Liver (tissue), 9 donors: ENCODE measurements around the gene HMGN5. TPM values are rescaled to one million over a fixed set of nuclear protein-coding genes. Genes with fewer than 3 reads are reported as not detected.

Source experiments
- DNase-seq: peaks from one replicate; pipeline ENCODE4 v3.0.0-alpha.2; 2017; ENCODE audit warnings: low spot score
- H3K27ac ChIP-seq, 2 donors: one replicate each; pipeline ENCODE4 v1.7.0; 2013; ENCODE audit warnings: inconsistent platforms in 2 of 2, low read length in 2 of 2, control low read depth in 1 of 2, low read depth in 1 of 2, mild to moderate bottlenecking in 1 of 2
- H3K27me3 ChIP-seq, 4 donors: one replicate each; pipeline versions ENCODE4 v1.6.1 to v1.7.0; 2013; ENCODE audit warnings: low read length in 3 of 4, inconsistent platforms in 1 of 4, mild to moderate bottlenecking in 1 of 4, moderate library complexity in 1 of 4; ENCODE audit not compliant: control insufficient read depth in 4 of 4, insufficient read depth in 4 of 4
- H3K36me3 ChIP-seq, 4 donors: one replicate each; pipeline versions ENCODE4 v1.6.1 to v1.7.0; 2013; ENCODE audit warnings: low read length in 3 of 4, mild to moderate bottlenecking in 3 of 4, low read depth in 1 of 4, moderate library complexity in 1 of 4; ENCODE audit not compliant: control insufficient read depth in 4 of 4, insufficient read depth in 3 of 4
- H3K4me1 ChIP-seq, 4 donors: one replicate each; pipeline versions ENCODE4 v1.6.1 to v1.7.0; 2013; ENCODE audit warnings: low read length in 3 of 4, mild to moderate bottlenecking in 3 of 4, moderate library complexity in 1 of 4; ENCODE audit not compliant: control insufficient read depth in 4 of 4, insufficient read depth in 4 of 4
- H3K4me3 ChIP-seq, 3 donors: one replicate each; pipeline versions ENCODE4 v1.6.1 to v1.7.0; 2013; ENCODE audit warnings: low read length in 3 of 3, control low read depth in 1 of 3, low read depth in 1 of 3, mild to moderate bottlenecking in 1 of 3
- H3K9ac ChIP-seq, 2 donors: one replicate each; pipeline ENCODE4 v1.7.0; 2013; ENCODE audit warnings: low read length in 2 of 2, mild to moderate bottlenecking in 2 of 2, moderate library complexity in 2 of 2, control low read depth in 1 of 2, low read depth in 1 of 2
- H3K9me3 ChIP-seq, 4 donors: one replicate each; pipeline versions ENCODE4 v1.6.1 to v1.7.0; 2013; ENCODE audit warnings: low read length in 3 of 4; ENCODE audit not compliant: control insufficient read depth in 4 of 4
- EGR1 ChIP-seq, 2 donors: IDR thresholded peaks; 2 replicates each; pipeline ENCODE4 v1.6.1; 2016 to 2018; ENCODE audit warnings: antibody characterized with exemption in 2 of 2, low read depth in 2 of 2
- FOXA1 ChIP-seq: IDR thresholded peaks from 2 replicates; pipeline ENCODE4 v1.6.1; 2016; ENCODE audit warnings: antibody characterized with exemption
- FOXA2 ChIP-seq: IDR thresholded peaks from 2 replicates; pipeline ENCODE4 v1.6.1; 2016; ENCODE audit warnings: antibody characterized with exemption
- GABPA ChIP-seq, 2 donors: IDR thresholded peaks in 1 of 2; conservative IDR thresholded peaks in 1 of 2; 2 replicates each; pipeline ENCODE4 v1.6.1; 2016; ENCODE audit warnings: antibody characterized with exemption in 2 of 2, mild to moderate bottlenecking in 1 of 2, moderate library complexity in 1 of 2
- HNF4A ChIP-seq, 2 donors: conservative IDR thresholded peaks; 2 replicates each; pipeline ENCODE4 v1.6.1; 2016; ENCODE audit warnings: antibody characterized with exemption in 2 of 2, mild to moderate bottlenecking in 2 of 2
- HNF4G ChIP-seq: IDR thresholded peaks from 2 replicates; pipeline ENCODE4 v1.6.1; 2016; ENCODE audit warnings: antibody characterized with exemption
- JUND ChIP-seq, 2 donors: IDR thresholded peaks; 2 replicates each; pipeline ENCODE4 v1.6.1; 2016; ENCODE audit warnings: antibody characterized with exemption in 2 of 2
- RAD21 ChIP-seq, 2 donors: IDR thresholded peaks; 2 replicates each; pipeline ENCODE4 v1.6.1; 2016; ENCODE audit warnings: antibody characterized with exemption in 2 of 2, mild to moderate bottlenecking in 2 of 2
- RXRA ChIP-seq, 2 donors: IDR thresholded peaks; 2 replicates each; pipeline ENCODE4 v1.6.1; 2017 to 2018; ENCODE audit warnings: antibody characterized with exemption in 2 of 2, mild to moderate bottlenecking in 1 of 2
- SP1 ChIP-seq: IDR thresholded peaks from 2 replicates; pipeline ENCODE4 v1.6.1; 2018; ENCODE audit warnings: antibody characterized with exemption, mild to moderate bottlenecking
- TAF1 ChIP-seq: conservative IDR thresholded peaks from 2 replicates; pipeline ENCODE4 v1.6.1; 2016; ENCODE audit warnings: antibody characterized with exemption, mild to moderate bottlenecking
- YY1 ChIP-seq: IDR thresholded peaks from 2 replicates; pipeline ENCODE4 v1.6.1; 2016; ENCODE audit warnings: antibody characterized with exemption, mild to moderate bottlenecking
- WGBS: extraction: QIAGEN DNeasy Blood & Tissue Kit; methylation state at CpG from one replicate; pipeline ENCODE4 v1.1.7; 2013; 5-methylcytosine and 5-hydroxymethylcytosine counted together
- polyA plus RNA-seq, 2 donors: library from polyadenylated mRNA; stranded (reverse) in 1 of 2; unstranded in 1 of 2; fragments of 200-250 nt in 1 of 2; fragments of >200 nt in 1 of 2; fragmentation: Nextera tagmentation in 1 of 2; extraction: Ambion mirVana in 1 of 2; gene quantifications; one replicate each; pipeline versions ENCODE4 v1.2.1 to v1.2.3, GENCODE V29; 2013 to 2015
- total RNA-seq, 2 donors: library from RNA; depleted of rRNA; stranded (reverse); fragments of >200 nt; gene quantifications; one replicate each; pipeline ENCODE4 v1.2.3, GENCODE V29; 2014
- TF ChIP-seq, protein P1 (sequence below): fragments of 150-350 bp; IDR thresholded peaks from 2 replicates; pipeline ENCODE4 v1.5.1; 2017; ENCODE audit warnings: improper control_type of control experiment, low read depth, low read length; ENCODE audit not compliant: missing input control
- TF ChIP-seq, protein P2 (sequence below): IDR thresholded peaks from 2 replicates; pipeline ENCODE4 v1.6.1; 2016; ENCODE audit warnings: antibody characterized with exemption
- TF ChIP-seq, protein P3 (sequence below): IDR thresholded peaks from 2 replicates; pipeline ENCODE4 v1.6.1; 2016; ENCODE audit warnings: antibody characterized with exemption, mild to moderate bottlenecking
- TF ChIP-seq, protein P4 (sequence below): IDR thresholded peaks from 2 replicates; pipeline ENCODE4 v1.6.1; 2016; ENCODE audit warnings: antibody characterized with exemption
- donor health status: healthy.
- donor health status: healthy.
- donor health status: healthy.
- donor health status: healthy.
- donor health status: healthy.

HMGN5 gene
- total and polyA plus RNA-seq, 4 donors = 2.0 to 10.5 (median 5.5) TPM

DNA sequence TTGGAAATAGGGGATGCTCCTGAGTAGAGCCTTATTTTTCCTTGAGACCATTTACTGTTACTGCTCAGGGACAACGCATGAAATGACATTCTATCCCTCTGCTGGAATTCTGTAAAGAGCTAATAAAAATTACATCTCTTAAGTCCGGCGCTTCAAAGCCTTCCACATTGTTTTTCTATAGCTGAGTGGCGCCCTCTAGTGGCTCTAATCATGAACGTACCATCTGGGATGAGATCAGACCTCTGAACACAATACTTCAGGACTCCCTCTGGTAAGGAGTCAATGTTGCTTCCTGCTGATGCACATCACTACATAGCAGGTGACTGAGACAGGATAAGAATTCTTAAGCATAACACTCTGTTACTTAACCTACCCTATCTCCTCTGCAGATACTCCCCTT, 6.0 kb downstream of the HMGN5 start:
- Histone ChIP-seq H3K36me3 (no peaks in the 10 kb centered on the region), H3K9me3 (no peaks in the 10 kb centered on the region), H3K9ac (no peak overlapping the region), H3K27me3 (no peaks in the 10 kb centered on the region), H3K4me3 (no peak overlapping the region), H3K4me1 (no peaks in the 10 kb centered on the region), H3K27ac (no peak overlapping the region)
- 3% methylated on average over 5 of the region's 5 CpGs for WGBS
- TF ChIP-seq JUND (IDR thresholded peaks at IDR 0.05) (no peak), YY1 (no peak), FOXA1 (no peak), SP1 (no peak), HNF4G (no peak), TAF1 (no peak), HNF4A (conservative IDR thresholded peaks at IDR 0.05) (no peak), RAD21 (IDR thresholded peaks at IDR 0.05) (peak; percentile 67 to 80), RXRA (IDR thresholded peaks at IDR 0.05) (no peak), EGR1 (IDR thresholded peaks at IDR 0.05; ENCODE audit: low read depth in 2 of 2) (no peak)
- TF ChIP-seq, protein P1, sequence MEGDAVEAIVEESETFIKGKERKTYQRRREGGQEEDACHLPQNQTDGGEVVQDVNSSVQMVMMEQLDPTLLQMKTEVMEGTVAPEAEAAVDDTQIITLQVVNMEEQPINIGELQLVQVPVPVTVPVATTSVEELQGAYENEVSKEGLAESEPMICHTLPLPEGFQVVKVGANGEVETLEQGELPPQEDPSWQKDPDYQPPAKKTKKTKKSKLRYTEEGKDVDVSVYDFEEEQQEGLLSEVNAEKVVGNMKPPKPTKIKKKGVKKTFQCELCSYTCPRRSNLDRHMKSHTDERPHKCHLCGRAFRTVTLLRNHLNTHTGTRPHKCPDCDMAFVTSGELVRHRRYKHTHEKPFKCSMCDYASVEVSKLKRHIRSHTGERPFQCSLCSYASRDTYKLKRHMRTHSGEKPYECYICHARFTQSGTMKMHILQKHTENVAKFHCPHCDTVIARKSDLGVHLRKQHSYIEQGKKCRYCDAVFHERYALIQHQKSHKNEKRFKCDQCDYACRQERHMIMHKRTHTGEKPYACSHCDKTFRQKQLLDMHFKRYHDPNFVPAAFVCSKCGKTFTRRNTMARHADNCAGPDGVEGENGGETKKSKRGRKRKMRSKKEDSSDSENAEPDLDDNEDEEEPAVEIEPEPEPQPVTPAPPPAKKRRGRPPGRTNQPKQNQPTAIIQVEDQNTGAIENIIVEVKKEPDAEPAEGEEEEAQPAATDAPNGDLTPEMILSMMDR = peak; percentile 58
- TF ChIP-seq, protein P2, sequence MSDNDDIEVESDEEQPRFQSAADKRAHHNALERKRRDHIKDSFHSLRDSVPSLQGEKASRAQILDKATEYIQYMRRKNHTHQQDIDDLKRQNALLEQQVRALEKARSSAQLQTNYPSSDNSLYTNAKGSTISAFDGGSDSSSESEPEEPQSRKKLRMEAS = no peak
- TF ChIP-seq, protein P3, sequence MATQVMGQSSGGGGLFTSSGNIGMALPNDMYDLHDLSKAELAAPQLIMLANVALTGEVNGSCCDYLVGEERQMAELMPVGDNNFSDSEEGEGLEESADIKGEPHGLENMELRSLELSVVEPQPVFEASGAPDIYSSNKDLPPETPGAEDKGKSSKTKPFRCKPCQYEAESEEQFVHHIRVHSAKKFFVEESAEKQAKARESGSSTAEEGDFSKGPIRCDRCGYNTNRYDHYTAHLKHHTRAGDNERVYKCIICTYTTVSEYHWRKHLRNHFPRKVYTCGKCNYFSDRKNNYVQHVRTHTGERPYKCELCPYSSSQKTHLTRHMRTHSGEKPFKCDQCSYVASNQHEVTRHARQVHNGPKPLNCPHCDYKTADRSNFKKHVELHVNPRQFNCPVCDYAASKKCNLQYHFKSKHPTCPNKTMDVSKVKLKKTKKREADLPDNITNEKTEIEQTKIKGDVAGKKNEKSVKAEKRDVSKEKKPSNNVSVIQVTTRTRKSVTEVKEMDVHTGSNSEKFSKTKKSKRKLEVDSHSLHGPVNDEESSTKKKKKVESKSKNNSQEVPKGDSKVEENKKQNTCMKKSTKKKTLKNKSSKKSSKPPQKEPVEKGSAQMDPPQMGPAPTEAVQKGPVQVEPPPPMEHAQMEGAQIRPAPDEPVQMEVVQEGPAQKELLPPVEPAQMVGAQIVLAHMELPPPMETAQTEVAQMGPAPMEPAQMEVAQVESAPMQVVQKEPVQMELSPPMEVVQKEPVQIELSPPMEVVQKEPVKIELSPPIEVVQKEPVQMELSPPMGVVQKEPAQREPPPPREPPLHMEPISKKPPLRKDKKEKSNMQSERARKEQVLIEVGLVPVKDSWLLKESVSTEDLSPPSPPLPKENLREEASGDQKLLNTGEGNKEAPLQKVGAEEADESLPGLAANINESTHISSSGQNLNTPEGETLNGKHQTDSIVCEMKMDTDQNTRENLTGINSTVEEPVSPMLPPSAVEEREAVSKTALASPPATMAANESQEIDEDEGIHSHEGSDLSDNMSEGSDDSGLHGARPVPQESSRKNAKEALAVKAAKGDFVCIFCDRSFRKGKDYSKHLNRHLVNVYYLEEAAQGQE = no peak
- TF ChIP-seq, protein P4, sequence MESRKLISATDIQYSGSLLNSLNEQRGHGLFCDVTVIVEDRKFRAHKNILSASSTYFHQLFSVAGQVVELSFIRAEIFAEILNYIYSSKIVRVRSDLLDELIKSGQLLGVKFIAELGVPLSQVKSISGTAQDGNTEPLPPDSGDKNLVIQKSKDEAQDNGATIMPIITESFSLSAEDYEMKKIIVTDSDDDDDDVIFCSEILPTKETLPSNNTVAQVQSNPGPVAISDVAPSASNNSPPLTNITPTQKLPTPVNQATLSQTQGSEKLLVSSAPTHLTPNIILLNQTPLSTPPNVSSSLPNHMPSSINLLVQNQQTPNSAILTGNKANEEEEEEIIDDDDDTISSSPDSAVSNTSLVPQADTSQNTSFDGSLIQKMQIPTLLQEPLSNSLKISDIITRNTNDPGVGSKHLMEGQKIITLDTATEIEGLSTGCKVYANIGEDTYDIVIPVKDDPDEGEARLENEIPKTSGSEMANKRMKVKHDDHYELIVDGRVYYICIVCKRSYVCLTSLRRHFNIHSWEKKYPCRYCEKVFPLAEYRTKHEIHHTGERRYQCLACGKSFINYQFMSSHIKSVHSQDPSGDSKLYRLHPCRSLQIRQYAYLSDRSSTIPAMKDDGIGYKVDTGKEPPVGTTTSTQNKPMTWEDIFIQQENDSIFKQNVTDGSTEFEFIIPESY = no peak
- DNase-seq = peak; percentile 54

DNA sequence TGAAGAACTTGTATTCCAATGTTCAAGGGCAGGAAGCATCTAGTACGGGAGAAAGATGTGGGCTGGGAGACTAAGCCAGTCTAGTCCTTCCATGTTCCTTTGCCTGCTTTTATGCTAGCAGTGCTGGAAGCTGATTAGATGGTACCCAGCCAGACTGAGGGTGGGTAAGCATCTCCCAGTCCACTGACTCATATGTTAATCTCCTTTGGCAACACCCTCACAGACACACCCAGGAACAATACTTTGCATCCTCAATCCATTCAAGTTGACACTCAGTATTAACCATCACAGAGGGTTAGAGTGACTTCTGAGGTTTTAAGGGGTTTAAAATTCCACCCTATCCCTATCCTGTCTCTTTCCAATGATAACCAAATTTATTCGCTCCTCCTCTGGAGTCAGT, 6.5 kb downstream of the HMGN5 start:
- H3K27ac ChIP-seq = no peak overlapping the region
- H3K9me3 ChIP-seq = no peaks in the 10 kb centered on the region
- H3K36me3 ChIP-seq = no peaks in the 10 kb centered on the region
- no peaks in the 10 kb centered on the region for H3K4me1 ChIP-seq
- H3K9ac ChIP-seq = no peak overlapping the region
- no peaks in the 10 kb centered on the region for H3K27me3 ChIP-seq
- WGBS = 83% methylated on average over 2 of the region's 2 CpGs
- H3K4me3 ChIP-seq = no peak overlapping the region
- TF ChIP-seq GABPA (IDR thresholded peaks at IDR 0.05 in 1 of 2, conservative IDR thresholded peaks at IDR 0.05 in 1 of 2) (no peak), SP1 (no peak), FOXA2 (no peak), YY1 (no peak)
- TF ChIP-seq, protein P4 = no peak
- TF ChIP-seq, protein P2 = no peak
- no peak for DNase-seq
